SU-DHL-6 (cell line): ENCODE results near the gene RPL11.

Experiments used
- EZH2phosphoT487 ChIP-seq: fragments of 200-600 bp; sonication (generic), shearing (Covaris generic); conservative IDR thresholded peaks from 2 replicates; pipeline ENCODE4 v1.6.1; 2018; ENCODE audit warnings: mild to moderate bottlenecking, antibody characterized with exemption, low read length, moderate library complexity, mixed read lengths
- TF ChIP-seq, protein P1 (sequence below): fragments of 200-600 bp; sonication (generic); IDR thresholded peaks from one replicate; pipeline ENCODE4 v1.5.1; 2017; ENCODE audit warnings: antibody characterized with exemption, mild to moderate bottlenecking, low read length, moderate library complexity; ENCODE audit not compliant: insufficient read depth, poor library complexity, severe bottlenecking

DNA sequence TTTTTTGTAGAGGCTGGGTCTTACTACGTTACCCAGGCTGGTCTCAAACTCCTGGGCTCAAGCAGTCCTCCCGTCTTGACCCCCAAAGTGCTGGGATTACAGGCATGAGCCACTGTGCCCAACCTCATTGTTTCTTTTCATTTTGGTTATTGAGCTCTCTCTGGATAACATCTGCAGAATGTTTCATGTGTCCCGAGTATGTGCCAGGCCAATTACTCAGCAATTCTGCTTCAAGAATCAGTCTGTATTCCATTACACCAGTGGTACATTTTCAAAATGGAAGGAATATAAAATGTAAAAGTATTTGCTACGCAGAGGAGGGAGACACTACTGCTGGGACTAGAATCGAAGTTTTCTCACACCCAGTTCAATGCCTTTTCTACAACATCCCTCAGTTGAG is 50.0 kb downstream of the RPL11 start:
- TF ChIP-seq, protein P1, sequence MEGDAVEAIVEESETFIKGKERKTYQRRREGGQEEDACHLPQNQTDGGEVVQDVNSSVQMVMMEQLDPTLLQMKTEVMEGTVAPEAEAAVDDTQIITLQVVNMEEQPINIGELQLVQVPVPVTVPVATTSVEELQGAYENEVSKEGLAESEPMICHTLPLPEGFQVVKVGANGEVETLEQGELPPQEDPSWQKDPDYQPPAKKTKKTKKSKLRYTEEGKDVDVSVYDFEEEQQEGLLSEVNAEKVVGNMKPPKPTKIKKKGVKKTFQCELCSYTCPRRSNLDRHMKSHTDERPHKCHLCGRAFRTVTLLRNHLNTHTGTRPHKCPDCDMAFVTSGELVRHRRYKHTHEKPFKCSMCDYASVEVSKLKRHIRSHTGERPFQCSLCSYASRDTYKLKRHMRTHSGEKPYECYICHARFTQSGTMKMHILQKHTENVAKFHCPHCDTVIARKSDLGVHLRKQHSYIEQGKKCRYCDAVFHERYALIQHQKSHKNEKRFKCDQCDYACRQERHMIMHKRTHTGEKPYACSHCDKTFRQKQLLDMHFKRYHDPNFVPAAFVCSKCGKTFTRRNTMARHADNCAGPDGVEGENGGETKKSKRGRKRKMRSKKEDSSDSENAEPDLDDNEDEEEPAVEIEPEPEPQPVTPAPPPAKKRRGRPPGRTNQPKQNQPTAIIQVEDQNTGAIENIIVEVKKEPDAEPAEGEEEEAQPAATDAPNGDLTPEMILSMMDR: no peak
- no peak for TF ChIP-seq EZH2phosphoT487
